BE2C (cell line): ENCODE results near the gene RGSL1.

Experiments
- DNase-seq: peaks from one replicate; pipeline ENCODE4 v3.0.0-alpha.2; 2020
- H3K27me3 ChIP-seq: fragments of 250-450 bp; sonication (Bioruptor Pico); 2 replicates; pipeline ENCODE4 v1.5.1; 2020; ENCODE audit warnings: mild to moderate bottlenecking
- H3K36me3 ChIP-seq: fragments of 250-450 bp; sonication (Bioruptor Pico); 2 replicates; pipeline ENCODE4 v1.5.1; 2020; ENCODE audit warnings: mild to moderate bottlenecking
- H3K4me1 ChIP-seq: fragments of 250-450 bp; sonication (Bioruptor Pico); 2 replicates; pipeline ENCODE4 v1.5.1; 2020
- H3K4me3 ChIP-seq: 2 replicates; pipeline ENCODE4 v1.5.1; 2011; ENCODE audit warnings: low read depth, low read length
- H3K9me3 ChIP-seq: fragments of 250-450 bp; sonication (Bioruptor Pico); 2 replicates; pipeline ENCODE4 v1.5.1; 2020
- TF ChIP-seq, protein P1 (sequence below): IDR thresholded peaks from 2 replicates; pipeline ENCODE4 v1.5.1; 2012; ENCODE audit warnings: mild to moderate bottlenecking, low read depth, low read length

The RGSL1 gene

DNA sequence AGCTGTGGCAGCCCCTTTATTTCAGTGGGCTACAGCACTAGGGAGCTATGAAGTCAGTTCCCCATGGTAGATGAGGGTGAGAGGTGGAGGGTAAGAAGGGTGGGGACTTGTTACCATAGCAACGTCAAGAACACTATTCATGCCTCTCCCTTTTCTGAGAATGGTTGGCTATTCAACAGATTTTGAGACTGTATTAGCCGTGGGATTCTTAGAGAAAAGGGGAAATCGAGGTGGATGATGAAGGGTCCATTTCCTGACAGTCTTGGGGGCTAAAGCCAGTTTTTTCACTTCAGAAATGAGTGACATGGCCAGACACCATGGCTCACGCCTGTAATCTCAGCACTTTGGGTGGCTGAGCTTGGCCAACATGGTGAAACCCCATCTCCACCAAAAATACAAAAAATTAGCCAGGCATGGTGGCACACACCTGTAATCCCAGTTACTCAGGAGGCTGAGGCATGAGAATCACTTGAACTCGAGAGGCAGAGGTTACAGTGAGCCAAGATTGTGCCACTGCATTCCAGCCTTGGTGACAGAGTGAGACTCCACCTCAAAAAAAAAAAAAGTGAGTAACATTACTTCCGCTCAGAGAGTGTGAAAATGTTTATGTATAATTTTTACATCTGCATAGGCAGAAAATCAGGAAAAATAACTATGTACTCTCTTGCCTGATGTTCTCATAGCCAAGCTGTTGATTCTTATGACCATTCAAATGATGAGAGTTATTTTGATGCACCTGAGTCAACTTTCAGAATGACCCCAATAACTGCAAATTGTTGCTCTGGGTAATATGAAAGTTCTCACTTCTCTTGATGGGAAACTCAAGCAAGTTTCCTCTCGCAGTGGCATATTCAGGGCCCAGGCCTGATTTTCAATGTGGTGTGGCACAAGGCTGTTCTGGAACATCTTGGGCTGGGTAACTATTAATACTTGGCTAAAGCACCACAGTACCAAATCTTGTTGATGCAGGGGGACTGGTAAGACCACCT is 23.2 kb upstream of the RGSL1 start:
- Histone ChIP-seq H3K27me3 (peaks cover 12% of the 10 kb centered on the region), H3K4me1 (no peaks in the 10 kb centered on the region), H3K36me3 (no peaks in the 10 kb centered on the region), H3K9me3 (no peaks in the 10 kb centered on the region), H3K4me3 (no peak overlapping the region)
- DNase-seq = no peak
- TF ChIP-seq, protein P1, sequence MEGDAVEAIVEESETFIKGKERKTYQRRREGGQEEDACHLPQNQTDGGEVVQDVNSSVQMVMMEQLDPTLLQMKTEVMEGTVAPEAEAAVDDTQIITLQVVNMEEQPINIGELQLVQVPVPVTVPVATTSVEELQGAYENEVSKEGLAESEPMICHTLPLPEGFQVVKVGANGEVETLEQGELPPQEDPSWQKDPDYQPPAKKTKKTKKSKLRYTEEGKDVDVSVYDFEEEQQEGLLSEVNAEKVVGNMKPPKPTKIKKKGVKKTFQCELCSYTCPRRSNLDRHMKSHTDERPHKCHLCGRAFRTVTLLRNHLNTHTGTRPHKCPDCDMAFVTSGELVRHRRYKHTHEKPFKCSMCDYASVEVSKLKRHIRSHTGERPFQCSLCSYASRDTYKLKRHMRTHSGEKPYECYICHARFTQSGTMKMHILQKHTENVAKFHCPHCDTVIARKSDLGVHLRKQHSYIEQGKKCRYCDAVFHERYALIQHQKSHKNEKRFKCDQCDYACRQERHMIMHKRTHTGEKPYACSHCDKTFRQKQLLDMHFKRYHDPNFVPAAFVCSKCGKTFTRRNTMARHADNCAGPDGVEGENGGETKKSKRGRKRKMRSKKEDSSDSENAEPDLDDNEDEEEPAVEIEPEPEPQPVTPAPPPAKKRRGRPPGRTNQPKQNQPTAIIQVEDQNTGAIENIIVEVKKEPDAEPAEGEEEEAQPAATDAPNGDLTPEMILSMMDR = no peak

DNA sequence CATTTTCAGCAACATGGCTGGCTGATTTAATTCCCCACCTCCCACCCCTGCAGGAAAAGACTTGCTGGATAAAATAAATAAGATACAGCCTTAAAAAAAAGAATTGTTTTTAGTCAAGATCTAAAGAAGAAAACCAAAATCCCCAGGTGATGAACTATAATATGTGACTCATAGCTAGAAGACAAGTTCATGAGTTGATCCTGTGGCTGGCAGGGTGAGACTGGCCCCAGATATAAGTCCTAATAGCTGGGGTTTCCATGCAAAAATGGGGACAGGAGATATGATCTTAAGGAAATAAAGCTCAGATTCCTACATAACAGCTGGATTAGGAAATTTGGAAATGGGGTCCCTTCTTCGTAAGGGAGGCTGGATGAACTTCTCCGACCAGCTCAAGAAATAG is 21.9 kb upstream of the RGSL1 start:
- no peaks in the 10 kb centered on the region for H3K9me3 ChIP-seq
- H3K4me1 ChIP-seq = no peaks in the 10 kb centered on the region
- no peak for DNase-seq
- peaks cover 7% of the 10 kb centered on the region for H3K27me3 ChIP-seq
- H3K36me3 ChIP-seq = no peaks in the 10 kb centered on the region
- TF ChIP-seq, protein P1 = no peak
- H3K4me3 ChIP-seq = no peak overlapping the region

DNA sequence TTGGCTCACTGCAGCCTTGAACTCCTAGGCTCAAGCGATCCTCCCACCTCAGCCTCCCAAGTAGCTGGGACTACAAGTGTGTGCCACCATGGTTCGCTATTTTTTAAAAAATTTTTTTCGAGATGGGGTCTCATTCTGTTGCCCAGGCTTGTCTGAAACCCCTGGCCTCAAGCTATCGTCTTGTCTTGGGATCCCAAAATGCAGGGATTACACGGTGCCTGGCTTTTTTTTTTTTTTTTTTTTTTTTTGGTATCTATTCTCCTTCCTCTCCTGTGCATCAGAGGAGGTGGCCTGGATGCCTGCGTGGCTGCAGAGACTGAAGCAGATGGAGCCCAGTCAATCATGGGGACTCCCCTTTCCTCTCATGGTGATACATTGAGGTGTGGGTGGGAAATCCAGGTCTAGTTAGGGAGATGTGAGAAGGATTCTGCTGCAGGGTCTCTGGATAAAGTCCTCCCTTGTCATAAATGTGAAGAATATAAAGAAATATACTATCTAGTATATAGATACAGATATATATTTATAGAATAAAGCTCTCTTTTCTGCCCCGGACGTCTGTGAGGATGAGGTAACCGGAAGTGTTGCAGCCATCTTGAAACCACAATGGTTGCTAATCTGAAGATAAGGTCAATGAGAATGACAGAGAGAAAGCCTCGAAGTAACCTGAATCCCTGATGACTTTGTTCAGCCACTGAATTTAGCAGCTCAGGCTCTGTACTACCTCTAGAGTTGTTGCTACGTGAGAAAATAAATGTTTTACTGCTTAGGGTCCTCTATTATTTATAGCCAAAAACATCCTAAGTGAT is 19.5 kb upstream of the RGSL1 start:
- H3K9me3 ChIP-seq = no peaks in the 10 kb centered on the region
- no peaks in the 10 kb centered on the region for H3K36me3 ChIP-seq
- TF ChIP-seq, protein P1 = no peak
- no peak for DNase-seq
- peaks cover 7% of the 10 kb centered on the region for H3K27me3 ChIP-seq
- no peak overlapping the region for H3K4me3 ChIP-seq
- no peaks in the 10 kb centered on the region for H3K4me1 ChIP-seq

- TF ChIP-seq, protein P1 = no peak
Measured at GRCh38 chr1:182431278-182431677, 18.7 kb upstream of the RGSL1 start.

GRCh38 chr1:182433580-182433979 is 16.4 kb upstream of the RGSL1 start:
- H3K27me3 ChIP-seq = peaks cover 4% of the 10 kb centered on the region; the same call in 1 of the 2 replicates
- no peaks in the 10 kb centered on the region for H3K4me1 ChIP-seq
- no peak for DNase-seq
- no peaks in the 10 kb centered on the region for H3K9me3 ChIP-seq
- TF ChIP-seq, protein P1 = no peak
- no peak overlapping the region for H3K4me3 ChIP-seq
- H3K36me3 ChIP-seq = no peaks in the 10 kb centered on the region

More at GRCh38 chr1:182431278-182431677, 18.7 kb upstream of the RGSL1 start:
- no peaks in the 10 kb centered on the region for H3K9me3 ChIP-seq
- no peaks in the 10 kb centered on the region for H3K4me1 ChIP-seq
- no peaks in the 10 kb centered on the region for H3K36me3 ChIP-seq
- H3K27me3 ChIP-seq = peaks cover 7% of the 10 kb centered on the region
- no peak for DNase-seq
- H3K4me3 ChIP-seq = no peak overlapping the region
